ENCODE data around the gene RBM14.

The RBM14 gene

DNA sequence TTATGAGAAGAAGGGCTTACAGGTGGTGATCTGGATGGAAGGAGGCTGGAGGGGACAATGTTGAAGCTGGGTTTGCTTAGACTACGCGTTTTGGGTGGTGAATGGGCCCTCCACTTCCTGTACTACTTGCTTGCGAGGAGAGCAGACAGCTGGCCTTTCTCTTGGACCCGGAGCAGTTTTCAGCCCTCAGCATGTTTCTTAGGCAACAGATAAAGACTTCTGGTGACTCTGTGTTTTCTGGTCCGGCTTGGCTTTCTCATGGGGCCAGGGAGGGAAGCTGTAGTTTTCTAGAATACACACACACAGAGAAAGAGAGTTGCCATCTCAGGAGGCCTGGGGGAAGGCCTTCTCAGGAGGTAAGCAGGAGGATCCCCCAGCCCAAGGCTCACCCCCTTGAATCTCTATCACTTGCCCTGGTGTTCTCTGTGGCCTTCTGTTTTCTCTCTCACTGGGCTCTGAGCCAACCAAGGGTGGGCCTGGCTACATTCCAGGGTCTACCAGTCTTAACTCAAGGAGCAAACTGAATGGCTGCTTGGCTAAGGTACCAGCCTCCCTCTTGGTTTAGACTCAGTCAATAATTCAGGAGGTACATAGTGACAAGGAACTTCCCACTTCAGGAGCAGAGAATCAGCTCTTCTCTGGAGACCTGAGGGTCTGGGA lies 21.1 kb upstream of the RBM14 start:
- TF ChIP-seq, protein P1, sequence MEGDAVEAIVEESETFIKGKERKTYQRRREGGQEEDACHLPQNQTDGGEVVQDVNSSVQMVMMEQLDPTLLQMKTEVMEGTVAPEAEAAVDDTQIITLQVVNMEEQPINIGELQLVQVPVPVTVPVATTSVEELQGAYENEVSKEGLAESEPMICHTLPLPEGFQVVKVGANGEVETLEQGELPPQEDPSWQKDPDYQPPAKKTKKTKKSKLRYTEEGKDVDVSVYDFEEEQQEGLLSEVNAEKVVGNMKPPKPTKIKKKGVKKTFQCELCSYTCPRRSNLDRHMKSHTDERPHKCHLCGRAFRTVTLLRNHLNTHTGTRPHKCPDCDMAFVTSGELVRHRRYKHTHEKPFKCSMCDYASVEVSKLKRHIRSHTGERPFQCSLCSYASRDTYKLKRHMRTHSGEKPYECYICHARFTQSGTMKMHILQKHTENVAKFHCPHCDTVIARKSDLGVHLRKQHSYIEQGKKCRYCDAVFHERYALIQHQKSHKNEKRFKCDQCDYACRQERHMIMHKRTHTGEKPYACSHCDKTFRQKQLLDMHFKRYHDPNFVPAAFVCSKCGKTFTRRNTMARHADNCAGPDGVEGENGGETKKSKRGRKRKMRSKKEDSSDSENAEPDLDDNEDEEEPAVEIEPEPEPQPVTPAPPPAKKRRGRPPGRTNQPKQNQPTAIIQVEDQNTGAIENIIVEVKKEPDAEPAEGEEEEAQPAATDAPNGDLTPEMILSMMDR (IDR thresholded peaks at IDR 0.05; ENCODE audit: insufficient read depth, low read length, poor library complexity, severe bottlenecking) = no peak
- Histone ChIP-seq H3K4me3 (replicated peaks; ENCODE audit: low read depth, low read length) (no peak overlapping the region), H3K36me3 (ENCODE audit: control insufficient read depth, insufficient read depth, low read length) (peaks cover 6% of the 10 kb centered on the region), H3K27me3 (replicated peaks; ENCODE audit: control insufficient read depth, insufficient read depth, low read length) (no peaks in the 10 kb centered on the region)
- no peak for DNase-seq (ENCODE audit: extremely low read depth, insufficient read length)

DNA sequence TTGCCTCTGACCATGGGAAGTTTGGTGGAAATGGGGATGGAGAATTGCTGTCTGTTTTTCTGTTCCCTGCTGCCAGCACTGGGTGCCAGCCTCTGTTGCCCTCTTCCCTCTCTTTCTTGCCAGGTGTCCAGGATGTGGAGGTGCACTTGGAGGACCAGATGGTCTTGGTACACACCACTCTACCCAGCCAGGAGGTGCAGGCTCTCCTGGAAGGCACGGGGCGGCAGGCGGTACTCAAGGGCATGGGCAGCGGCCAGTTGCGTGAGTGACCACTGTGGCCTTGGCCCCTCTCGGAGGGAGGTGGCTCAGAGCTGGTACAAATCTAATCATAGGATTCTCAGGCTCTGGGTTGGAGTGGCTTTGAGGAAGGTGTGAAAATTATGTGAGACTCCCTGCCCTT lies 17.4 kb upstream of the RBM14 start:
- no peaks in the 10 kb centered on the region for H3K27me3 ChIP-seq (replicated peaks; ENCODE audit: control insufficient read depth, insufficient read depth, low read length)
- TF ChIP-seq, protein P1 (IDR thresholded peaks at IDR 0.05; ENCODE audit: insufficient read depth, low read length, poor library complexity, severe bottlenecking) = no peak
- DNase-seq (ENCODE audit: extremely low read depth, insufficient read length) = no peak
- H3K4me3 ChIP-seq (replicated peaks; ENCODE audit: low read depth, low read length) = no peak overlapping the region
- H3K36me3 ChIP-seq (ENCODE audit: control insufficient read depth, insufficient read depth, low read length) = peaks cover 15% of the 10 kb centered on the region

DNA sequence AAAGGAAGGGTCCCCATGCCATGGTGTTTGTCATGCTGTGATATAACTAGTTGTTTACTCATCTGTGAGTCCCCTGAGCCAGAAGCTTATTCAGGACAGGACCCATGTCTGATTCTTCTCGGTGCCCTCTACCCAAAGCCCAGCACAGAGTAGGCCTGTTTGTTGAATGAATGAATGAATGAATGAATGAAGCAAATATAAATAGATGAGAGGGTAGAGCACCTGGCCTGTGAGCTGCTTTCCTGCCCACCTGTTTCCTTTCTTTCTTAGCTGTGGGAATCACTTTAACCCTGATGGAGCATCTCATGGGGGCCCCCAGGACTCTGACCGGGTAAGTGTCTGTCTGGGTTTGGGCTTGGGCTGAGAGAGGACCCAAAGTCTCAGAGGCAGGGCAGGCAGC lies 16.2 kb upstream of the RBM14 start:
- DNase-seq (ENCODE audit: extremely low read depth, insufficient read length) = no peak
- Histone ChIP-seq H3K36me3 (ENCODE audit: control insufficient read depth, insufficient read depth, low read length) (peaks cover 19% of the 10 kb centered on the region), H3K4me3 (replicated peaks; ENCODE audit: low read depth, low read length) (no peak overlapping the region), H3K27me3 (replicated peaks; ENCODE audit: control insufficient read depth, insufficient read depth, low read length) (no peaks in the 10 kb centered on the region)
- TF ChIP-seq, protein P1 (IDR thresholded peaks at IDR 0.05; ENCODE audit: insufficient read depth, low read length, poor library complexity, severe bottlenecking) = no peak

DNA sequence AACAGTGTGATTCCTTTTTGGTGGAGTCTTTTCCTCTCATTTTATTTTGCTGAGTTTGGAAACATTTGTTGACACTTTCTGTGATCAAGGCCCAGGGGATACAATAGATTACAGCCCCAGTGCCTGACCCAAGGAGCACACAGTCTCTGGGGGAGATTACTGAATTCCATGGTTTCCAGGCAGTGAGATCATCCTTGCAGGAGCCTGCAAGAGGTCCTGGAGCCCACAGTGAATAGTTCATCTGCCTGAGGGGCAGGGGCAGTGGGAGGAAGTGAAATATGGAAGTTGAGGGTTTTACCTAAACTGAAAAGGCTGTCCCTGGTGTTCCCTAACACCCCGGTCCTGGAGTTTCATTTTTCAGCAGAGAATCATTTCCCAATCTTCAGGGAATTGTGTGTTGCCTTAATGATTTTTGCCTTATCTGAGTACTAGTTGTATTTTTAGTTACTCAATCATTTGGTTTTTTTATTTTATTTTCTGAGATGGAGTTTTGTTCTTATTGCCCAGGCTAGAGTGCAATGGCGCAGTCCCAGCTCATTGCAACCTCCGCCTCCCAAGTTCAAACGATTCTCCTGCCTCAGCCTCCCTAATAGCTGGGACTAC lies 15.7 kb upstream of the RBM14 start:
- Histone ChIP-seq H3K36me3 (ENCODE audit: control insufficient read depth, insufficient read depth, low read length) (peaks cover 24% of the 10 kb centered on the region), H3K27me3 (replicated peaks; ENCODE audit: control insufficient read depth, insufficient read depth, low read length) (no peaks in the 10 kb centered on the region), H3K4me3 (replicated peaks; ENCODE audit: low read depth, low read length) (no peak overlapping the region)
- TF ChIP-seq, protein P1 (IDR thresholded peaks at IDR 0.05; ENCODE audit: insufficient read depth, low read length, poor library complexity, severe bottlenecking) = no peak
- DNase-seq (ENCODE audit: extremely low read depth, insufficient read length) = no peak

DNA sequence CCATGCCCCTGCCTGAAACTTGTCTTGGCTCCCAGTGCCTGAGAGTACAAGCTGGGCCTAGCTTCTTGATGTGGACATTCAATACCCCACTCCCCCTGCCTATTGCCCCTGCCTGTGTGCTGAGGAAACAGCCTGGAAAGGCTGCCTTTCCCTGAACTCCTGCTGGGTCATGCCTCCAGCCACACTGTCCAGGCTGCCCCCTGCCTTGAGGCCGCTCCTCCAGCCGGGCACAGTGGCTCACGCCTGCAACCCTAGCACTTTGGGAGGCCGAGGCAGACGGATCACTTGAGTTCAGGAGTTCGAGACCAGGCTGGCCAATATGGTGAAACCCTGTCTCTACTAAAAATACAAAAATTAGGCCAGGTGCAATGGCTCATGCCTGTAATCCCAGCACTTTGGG lies 13.4 kb upstream of the RBM14 start:
- H3K27me3 ChIP-seq (replicated peaks; ENCODE audit: control insufficient read depth, insufficient read depth, low read length) = no peaks in the 10 kb centered on the region
- TF ChIP-seq, protein P1 (IDR thresholded peaks at IDR 0.05; ENCODE audit: insufficient read depth, low read length, poor library complexity, severe bottlenecking) = no peak
- no peak overlapping the region for H3K4me3 ChIP-seq (replicated peaks; ENCODE audit: low read depth, low read length)
- DNase-seq (ENCODE audit: extremely low read depth, insufficient read length) = no peak
- H3K36me3 ChIP-seq (ENCODE audit: control insufficient read depth, insufficient read depth, low read length) = peaks cover 28% of the 10 kb centered on the region
